ENCODE results near the gene ITGAL. TPM values are rescaled to one million over a fixed set of nuclear protein-coding genes. Genes with fewer than 3 reads are reported as not detected.

Gene ITGAL
- total and polyA plus RNA-seq, 2 of the 13 experiments (the other 11 are each of a cell fraction or from before 2014, with no cell fraction given) = 0.86 to 1.2 TPM

DNA sequence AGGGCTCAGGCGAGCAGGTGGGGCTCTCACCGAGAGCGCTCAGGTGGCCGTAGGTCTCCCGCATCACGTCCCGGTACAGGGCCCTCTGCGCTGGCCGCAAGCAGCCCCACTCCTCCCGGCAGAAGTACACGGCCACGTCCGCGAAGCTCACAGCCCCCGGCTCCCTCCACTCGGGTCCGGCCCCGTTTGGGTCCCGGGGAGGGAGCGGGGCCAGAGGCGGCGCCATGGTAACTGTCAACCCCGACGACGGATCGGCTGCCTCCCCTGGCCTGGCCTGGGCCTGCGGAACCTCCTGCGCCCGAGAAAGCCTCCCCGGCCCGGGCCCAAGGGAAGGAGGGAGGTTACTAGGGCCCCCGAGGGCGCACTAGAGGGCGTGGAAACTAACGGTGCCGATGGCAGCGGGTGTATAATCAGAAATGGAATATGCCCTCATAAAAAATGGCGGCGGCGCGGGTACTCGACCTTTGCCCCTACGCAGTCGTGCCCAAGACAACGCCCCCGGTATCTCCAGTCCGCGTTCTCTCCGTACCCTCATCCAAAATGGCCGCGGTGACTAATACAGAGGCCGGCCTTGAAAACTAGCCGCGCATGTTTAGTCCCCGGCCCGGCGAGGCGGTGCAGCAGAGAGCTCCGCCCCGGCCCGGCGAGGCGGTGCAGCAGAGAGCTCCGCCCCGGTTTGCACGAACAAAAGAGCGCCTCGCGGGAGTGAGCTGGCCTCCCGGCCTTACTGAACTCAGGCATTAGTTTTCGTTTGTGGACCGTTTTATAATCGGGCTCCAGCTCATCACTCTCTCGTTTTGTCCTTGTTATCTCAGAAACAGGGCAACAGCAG lies 85.6 kb downstream of the ITGAL start, which contains the start of gene ZNF764 (continued):
- peak; percentile 53; the same call in 1 of the 2 replicates for TF ChIP-seq AHDC1 (CRISPR knock-in tag; IDR thresholded peaks at IDR 0.05; ENCODE audit: borderline replicate concordance)
- TF ChIP-seq ZNF546 (CRISPR knock-in tag; conservative IDR thresholded peaks at IDR 0.05) = no peak
- TF ChIP-seq GABPA (IDR thresholded peaks at IDR 0.05; ENCODE audit: low read depth, low read length) = peak; percentile 32; the same call in 1 of the 2 replicates
- TF ChIP-seq GABPA (CRISPR knock-in tag; IDR thresholded peaks at IDR 0.05; ENCODE audit: low read depth) = peak; percentile 86
- TF ChIP-seq TERF1 (CRISPR knock-in tag; IDR thresholded peaks at IDR 0.05) = no peak
- TF ChIP-seq MNT (IDR thresholded peaks at IDR 0.05) = peak; percentile 64
- TF ChIP-seq SIX4 (CRISPR knock-in tag; IDR thresholded peaks at IDR 0.05) = no peak; the same call in 1 of the 2 replicates
- TF ChIP-seq, protein P1, sequence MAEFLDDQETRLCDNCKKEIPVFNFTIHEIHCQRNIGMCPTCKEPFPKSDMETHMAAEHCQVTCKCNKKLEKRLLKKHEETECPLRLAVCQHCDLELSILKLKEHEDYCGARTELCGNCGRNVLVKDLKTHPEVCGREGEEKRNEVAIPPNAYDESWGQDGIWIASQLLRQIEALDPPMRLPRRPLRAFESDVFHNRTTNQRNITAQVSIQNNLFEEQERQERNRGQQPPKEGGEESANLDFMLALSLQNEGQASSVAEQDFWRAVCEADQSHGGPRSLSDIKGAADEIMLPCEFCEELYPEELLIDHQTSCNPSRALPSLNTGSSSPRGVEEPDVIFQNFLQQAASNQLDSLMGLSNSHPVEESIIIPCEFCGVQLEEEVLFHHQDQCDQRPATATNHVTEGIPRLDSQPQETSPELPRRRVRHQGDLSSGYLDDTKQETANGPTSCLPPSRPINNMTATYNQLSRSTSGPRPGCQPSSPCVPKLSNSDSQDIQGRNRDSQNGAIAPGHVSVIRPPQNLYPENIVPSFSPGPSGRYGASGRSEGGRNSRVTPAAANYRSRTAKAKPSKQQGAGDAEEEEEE (CRISPR knock-in tag; IDR thresholded peaks at IDR 0.05; ENCODE audit: borderline replicate concordance) = peak; percentile 96
- TF ChIP-seq DDIT3 (CRISPR knock-in tag; IDR thresholded peaks at IDR 0.05) = no peak
- peak; percentile 71; the same call in 1 of the 2 replicates for TF ChIP-seq TGIF2 (CRISPR knock-in tag; IDR thresholded peaks at IDR 0.05)
- TF ChIP-seq ZBED4 (CRISPR knock-in tag; IDR thresholded peaks at IDR 0.05; ENCODE audit: borderline replicate concordance) = peak; percentile 90
- TF ChIP-seq SMYD3 (CRISPR knock-in tag; IDR thresholded peaks at IDR 0.05) = peak; percentile 67; the same call in 1 of the 2 replicates
- TF ChIP-seq SOX6 (IDR thresholded peaks at IDR 0.05) = no peak
- peak; percentile 75 for TF ChIP-seq SOX6 (CRISPR knock-in tag; IDR thresholded peaks at IDR 0.05)
